Umbilical cord (tissue), 2 donors: ENCODE measurements around the gene AKT1S1. TPM values are rescaled to one million over a fixed set of nuclear protein-coding genes. Genes with fewer than 3 reads are reported as not detected.
A peak's percentile ranks its signal among the peaks of the same experiment; 100 is the strongest.
"Not testable (repeated sequence)": the region's sequence is repeated elsewhere in the genome, so short reads cannot be mapped to it uniquely, and the experiment has no call there.

Source experiments
- DNase-seq: peaks from one replicate; pipeline ENCODE4 v3.0.0-alpha.2; 2015; ENCODE audit warnings: low spot score
- total RNA-seq: library from RNA; depleted of rRNA; stranded (reverse); fragments of >200 nt; gene quantifications from one replicate; pipeline ENCODE4 v1.2.3, GENCODE V29; 2014; ENCODE audit warnings: low replicate concordance; ENCODE audit not compliant: insufficient read depth

Gene AKT1S1
- total RNA-seq, 1 donor from 2014 or later, result 9.1 TPM

- DNase-seq, result no peak
Observed at GRCh38 chr19:49837425-49837824, 39.7 kb downstream of the AKT1S1 start.

DNA sequence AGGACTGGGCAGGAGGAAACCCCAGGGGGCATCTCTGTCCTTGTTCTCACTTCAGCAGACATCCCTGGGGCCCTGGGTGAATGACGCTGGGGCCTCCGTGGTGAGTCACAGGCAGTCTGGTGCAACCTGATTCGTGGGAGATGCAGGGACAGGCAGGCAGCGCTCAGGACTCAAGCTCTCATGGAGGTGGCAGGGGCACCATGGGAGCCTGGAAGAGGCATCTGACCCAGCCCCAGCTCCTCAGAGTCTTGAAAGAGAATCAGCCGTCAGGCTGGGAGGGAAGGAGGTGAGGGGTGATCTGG, 40.2 kb downstream of the AKT1S1 start:
- no peak for DNase-seq

DNA sequence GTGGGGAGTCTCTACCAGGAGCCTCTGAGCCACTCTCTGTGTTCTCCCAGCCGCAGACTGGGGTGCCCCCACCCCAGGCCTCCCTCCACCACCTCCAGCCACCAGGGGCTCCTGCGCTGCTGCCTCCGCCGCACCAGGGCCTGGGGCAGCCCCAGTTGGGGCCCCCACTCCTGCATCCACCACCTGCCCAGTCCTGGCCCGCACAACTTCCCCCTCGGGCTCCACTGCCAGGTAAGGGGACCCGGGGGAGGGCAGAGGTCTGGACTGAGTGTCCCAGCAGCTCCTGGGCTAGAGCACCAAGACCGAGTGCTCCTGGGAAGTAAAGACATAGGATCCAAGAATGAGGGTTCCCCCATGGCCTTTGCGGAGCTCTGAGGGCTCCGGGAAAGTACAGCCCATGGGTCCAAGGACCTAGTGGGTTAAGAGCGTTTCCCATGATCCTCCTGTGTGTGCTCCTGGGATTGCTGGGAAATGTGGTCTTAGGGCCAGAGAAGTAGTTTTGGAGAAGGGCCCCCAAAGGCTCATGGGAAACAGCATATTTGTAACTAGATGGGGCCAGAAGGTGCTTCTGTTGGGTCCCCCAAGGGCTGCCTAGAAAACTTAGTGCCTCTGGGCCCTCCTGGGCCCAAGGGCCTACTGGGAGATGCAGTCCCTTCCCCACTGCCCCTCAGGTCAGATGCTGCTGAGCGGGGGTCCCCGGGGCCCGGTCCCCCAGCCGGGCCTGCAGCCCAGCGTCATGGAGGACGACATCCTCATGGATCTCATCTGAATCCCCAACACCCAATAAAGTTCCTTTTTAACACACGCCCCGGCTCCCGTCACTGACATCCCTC, 40.8 kb downstream of the AKT1S1 start:
- DNase-seq, result no peak

GRCh38 chr19:49835562-49835961, 41.6 kb downstream of the AKT1S1 start:
- no peak for DNase-seq

- DNase-seq, result no peak
Observed at GRCh38 chr19:49833599-49833998, 43.6 kb downstream of the AKT1S1 start.

DNA sequence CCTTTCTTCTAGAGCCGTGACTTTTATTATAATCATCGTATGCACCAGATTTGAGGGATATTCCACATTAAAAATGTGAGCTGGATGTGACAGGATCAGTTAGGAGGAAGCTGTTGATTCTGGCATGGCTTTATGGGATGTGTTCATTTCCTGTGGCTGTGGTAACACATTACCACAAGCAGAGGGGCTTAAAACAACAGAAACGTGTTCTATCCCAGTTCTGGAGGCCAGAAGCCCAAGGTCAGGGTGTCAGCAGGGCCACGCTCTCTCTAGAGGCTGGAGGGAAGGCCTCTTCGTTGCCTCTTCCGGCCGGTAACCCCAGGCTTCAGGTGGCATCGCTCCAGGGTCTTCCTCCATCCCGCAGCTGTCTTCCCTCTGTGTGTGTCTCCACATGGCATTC, 44.6 kb downstream of the AKT1S1 start:
- DNase-seq, result no peak

DNA sequence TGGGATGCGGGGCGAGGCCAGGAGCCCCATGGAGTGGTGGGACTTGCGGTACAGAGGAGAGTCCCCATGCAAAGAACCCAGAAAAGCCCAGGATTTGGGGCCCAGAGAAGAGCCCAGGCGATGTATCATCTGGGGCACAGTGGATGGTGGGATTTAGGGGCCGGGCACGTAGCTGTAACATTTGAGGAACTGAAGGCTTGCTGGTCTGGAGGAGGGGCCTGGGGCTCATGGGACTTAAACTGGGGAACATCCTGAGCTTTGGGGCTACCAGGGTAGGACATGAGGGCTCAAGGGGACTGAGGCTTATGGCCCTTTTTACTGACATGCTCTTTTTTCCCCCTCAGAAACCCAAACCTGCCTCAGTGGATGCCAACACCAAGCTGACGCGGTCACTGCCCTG, 45.6 kb downstream of the AKT1S1 start:
- DNase-seq, result no peak

DNA sequence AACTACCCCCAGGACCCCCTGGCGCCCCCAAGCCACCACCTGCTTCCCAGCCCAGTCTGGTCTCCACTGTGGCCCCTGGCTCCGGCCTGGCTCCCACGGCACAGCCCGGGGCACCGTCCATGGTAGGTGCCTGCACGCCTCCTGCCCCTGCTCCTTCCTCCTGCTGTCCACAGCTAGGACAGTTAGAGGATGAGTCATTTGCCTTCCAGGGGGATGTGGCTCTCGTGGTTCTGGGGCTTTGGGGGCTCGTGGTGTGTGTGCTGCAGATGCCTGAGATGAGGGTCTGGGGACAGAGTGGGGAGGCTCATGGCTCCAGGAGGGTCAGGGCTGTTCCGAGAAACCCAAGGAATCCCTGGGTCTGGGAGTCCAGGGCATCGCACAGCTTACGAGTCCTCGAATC, 46.4 kb downstream of the AKT1S1 start:
- no peak for DNase-seq

- DNase-seq, result no peak
Observed at GRCh38 chr19:49829721-49830120, 47.4 kb downstream of the AKT1S1 start.

- no peak for DNase-seq
Observed at GRCh38 chr19:49829200-49829599, 48.0 kb downstream of the AKT1S1 start.

DNA sequence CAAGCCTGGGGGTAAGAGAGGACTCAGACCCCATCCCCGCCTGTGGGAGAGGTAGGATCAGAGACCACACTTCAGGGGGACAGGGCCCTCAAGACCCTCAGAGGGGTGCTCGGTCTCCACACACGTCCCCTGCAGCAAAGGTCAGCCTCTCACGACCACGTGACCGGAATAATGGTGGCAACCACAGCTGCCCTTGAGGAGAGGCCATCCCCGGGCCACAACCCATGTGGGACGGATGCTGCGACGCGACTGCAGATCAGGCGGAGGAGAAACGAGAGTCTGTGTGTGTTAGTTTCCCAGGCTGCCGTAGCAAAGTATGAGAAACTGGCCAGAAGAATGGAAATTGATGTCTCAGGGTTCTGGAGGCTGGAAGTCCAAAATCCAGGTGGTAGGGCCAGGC, 50.1 kb downstream of the AKT1S1 start:
- no peak for DNase-seq

GRCh38 chr19:49824662-49825061, 52.5 kb downstream of the AKT1S1 start:
- no peak for DNase-seq

GRCh38 chr19:49823472-49823871, 53.7 kb downstream of the AKT1S1 start:
- no peak for DNase-seq

DNA sequence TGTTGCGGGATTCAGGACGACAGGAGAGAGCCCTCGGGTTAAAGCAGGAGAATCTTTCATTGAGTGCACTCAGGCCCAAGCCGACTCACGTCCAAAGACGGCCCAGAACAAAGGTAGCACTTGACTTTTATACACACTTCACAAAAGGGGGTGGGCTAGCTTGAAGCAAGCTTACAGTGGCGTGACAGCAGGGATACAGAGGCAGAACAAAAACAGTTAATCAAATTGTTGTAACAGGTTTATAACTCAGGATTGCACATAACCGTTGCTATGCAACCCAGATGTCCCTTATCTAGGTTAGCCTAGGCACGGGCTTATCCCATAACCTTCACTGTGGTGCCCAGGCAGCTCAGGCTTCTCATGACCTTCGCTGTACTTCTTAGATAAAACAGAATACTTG, 57.0 kb downstream of the AKT1S1 start:
- peak; percentile 82 for DNase-seq

DNA sequence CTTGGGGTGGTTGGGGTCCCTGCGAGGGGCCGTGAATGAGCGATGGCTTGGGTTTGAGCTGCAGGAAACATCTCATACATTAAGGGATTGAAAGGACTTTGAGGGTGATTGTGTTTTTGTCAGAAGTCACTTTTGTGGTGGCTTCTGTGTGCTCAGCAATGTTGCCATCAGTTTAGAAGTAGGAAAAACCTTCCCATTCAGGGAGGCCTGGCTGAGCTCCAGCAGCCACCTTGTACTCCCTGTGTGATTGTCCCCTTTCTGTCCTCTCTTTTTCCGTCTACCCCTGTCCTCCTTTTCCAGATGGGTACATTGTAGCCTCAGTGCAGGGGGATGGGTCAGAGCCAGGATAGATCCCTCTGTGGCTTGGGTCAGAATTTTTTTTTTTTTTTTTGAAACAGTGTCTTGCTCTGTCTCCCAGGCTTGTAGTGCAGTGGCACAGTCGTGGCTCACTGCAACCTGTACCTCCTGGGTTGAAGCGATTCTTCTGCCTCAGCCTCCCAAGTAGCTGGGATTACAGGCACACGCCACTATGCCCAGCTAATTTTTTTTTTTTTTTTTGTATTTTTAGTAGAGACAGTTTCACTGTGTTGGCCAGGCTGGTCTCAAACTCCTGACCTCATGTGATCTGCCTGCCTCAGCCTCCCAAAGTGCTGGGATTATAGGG, 57.6 kb downstream of the AKT1S1 start:
- not testable (repeated sequence) for DNase-seq

Other genes with a start within 250 kb of the AKT1S1 start
- 43.6 TPM for gene RRAS, start 237.2 kb downstream of the AKT1S1 start, total RNA-seq
- gene SCAF1, start 235.1 kb downstream of the AKT1S1 start, total RNA-seq, result 7.9 TPM
- 102 TPM for gene IRF3, start 211.5 kb downstream of the AKT1S1 start, total RNA-seq
- 0.96 TPM for gene BCL2L12, start 211.4 kb downstream of the AKT1S1 start, total RNA-seq
- gene PRMT1, start 200.1 kb downstream of the AKT1S1 start, total RNA-seq, result 137 TPM
- 1.9 TPM for gene ADM5, start 187.8 kb downstream of the AKT1S1 start, total RNA-seq
- gene CPT1C, start 186.2 kb downstream of the AKT1S1 start, total RNA-seq, result 4.3 TPM
- gene TSKS, start 114.0 kb downstream of the AKT1S1 start, total RNA-seq, result not detected
- gene AP2A1, start 110.4 kb downstream of the AKT1S1 start, total RNA-seq, result 39.2 TPM
- 10.8 TPM for gene FUZ, start 64.1 kb downstream of the AKT1S1 start, total RNA-seq
- 16.1 TPM for gene MED25, start 59.1 kb downstream of the AKT1S1 start, total RNA-seq
- gene PTOV1, start 26.2 kb downstream of the AKT1S1 start, total RNA-seq, result 63.6 TPM
- 31.5 TPM for gene PNKP, start 9.8 kb downstream of the AKT1S1 start, total RNA-seq
- gene TBC1D17, start 347 bp upstream of the AKT1S1 start, total RNA-seq, result 4.1 TPM
- gene IL4I1, start 19.5 kb upstream of the AKT1S1 start, total RNA-seq, result 1.4 TPM
- 2.6 TPM for gene ATF5, start 51.9 kb upstream of the AKT1S1 start, total RNA-seq
- 15.4 TPM for gene NUP62, start 52.1 kb upstream of the AKT1S1 start, total RNA-seq
- gene SIGLEC11, start 83.8 kb upstream of the AKT1S1 start, total RNA-seq, result 0.72 TPM
- 11.1 TPM for gene VRK3, start 148.0 kb upstream of the AKT1S1 start, total RNA-seq
- 20.5 TPM for gene ZNF473, start 148.7 kb upstream of the AKT1S1 start, total RNA-seq